HUES64 (cell line): ENCODE measurements around the gene IRX5.

ENCODE experiments used
- H3K27ac ChIP-seq: 2 replicates; pipeline ENCODE4 v1.7.0; 2013; ENCODE audit warnings: low read depth, low read length, inconsistent platforms
- H3K27me3 ChIP-seq: 2 replicates; pipeline ENCODE4 v1.6.1; 2013; ENCODE audit warnings: mild to moderate bottlenecking, low read length; ENCODE audit not compliant: insufficient read depth
- H3K36me3 ChIP-seq: 2 replicates; pipeline ENCODE4 v1.6.1; 2013; ENCODE audit warnings: mild to moderate bottlenecking, low read length; ENCODE audit not compliant: insufficient read depth
- H3K4me1 ChIP-seq: 2 replicates; pipeline ENCODE4 v1.6.1; 2013; ENCODE audit warnings: mild to moderate bottlenecking, low read length, moderate library complexity; ENCODE audit not compliant: insufficient read depth
- H3K4me3 ChIP-seq: 2 replicates; pipeline ENCODE4 v1.5.1; 2013; ENCODE audit warnings: mild to moderate bottlenecking, low read length, moderate library complexity
- H3K9ac ChIP-seq: 2 replicates; pipeline ENCODE4 v1.6.1; 2013; ENCODE audit warnings: mild to moderate bottlenecking, low read depth, low read length
- H3K9me3 ChIP-seq: 2 replicates; pipeline ENCODE4 v1.6.1; 2013; ENCODE audit warnings: low read depth, low read length; ENCODE audit not compliant: insufficient read depth
- WGBS: fragments of 150-250, 120-280 bp; methylation state at CpG from one replicate; pipeline ENCODE4 v1.1.7; 2013; ENCODE audit warnings: missing lambda C conversion rate; 5-methylcytosine and 5-hydroxymethylcytosine counted together

IRX5 gene

GRCh38 chr16:54938212-54939028 lies 7.8 kb downstream of the IRX5 start:
- Histone ChIP-seq H3K9ac (no peak overlapping the region), H3K27ac (no peak overlapping the region), H3K4me1 (peaks cover 21% of the 10 kb centered on the region; the same call in 1 of the 2 replicates), H3K9me3 (no peaks in the 10 kb centered on the region), H3K27me3 (peaks cover 100% of the 10 kb centered on the region), H3K36me3 (no peaks in the 10 kb centered on the region), H3K4me3 (peak overlapping the region; percentile 50)
- 1% methylated on average over 59 of the region's 59 CpGs for WGBS

DNA sequence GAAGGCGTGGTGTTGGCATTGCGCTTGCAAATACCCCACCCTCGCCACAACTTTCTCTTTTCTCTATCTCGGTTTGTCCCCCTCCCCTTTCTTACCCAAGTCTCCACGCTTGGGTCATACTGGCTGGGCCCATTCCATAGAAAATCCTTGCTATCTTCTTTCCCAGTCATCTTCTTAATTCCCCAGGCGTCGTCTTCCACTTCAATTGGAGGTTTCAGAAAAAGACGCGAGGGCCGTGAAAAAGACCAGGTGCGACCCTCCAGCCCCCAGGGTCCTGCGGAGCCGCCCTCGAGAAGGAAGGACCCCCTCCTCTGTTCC lies 8.3 kb downstream of the IRX5 start:
- Histone ChIP-seq H3K36me3 (no peaks in the 10 kb centered on the region), H3K9me3 (no peaks in the 10 kb centered on the region), H3K4me1 (peaks cover 18% of the 10 kb centered on the region; the same call in 1 of the 2 replicates), H3K4me3 (peak overlapping the region; percentile 50), H3K27ac (no peak overlapping the region), H3K27me3 (peaks cover 100% of the 10 kb centered on the region), H3K9ac (no peak overlapping the region)
- WGBS: 5% methylated on average over 14 of the region's 14 CpGs

DNA sequence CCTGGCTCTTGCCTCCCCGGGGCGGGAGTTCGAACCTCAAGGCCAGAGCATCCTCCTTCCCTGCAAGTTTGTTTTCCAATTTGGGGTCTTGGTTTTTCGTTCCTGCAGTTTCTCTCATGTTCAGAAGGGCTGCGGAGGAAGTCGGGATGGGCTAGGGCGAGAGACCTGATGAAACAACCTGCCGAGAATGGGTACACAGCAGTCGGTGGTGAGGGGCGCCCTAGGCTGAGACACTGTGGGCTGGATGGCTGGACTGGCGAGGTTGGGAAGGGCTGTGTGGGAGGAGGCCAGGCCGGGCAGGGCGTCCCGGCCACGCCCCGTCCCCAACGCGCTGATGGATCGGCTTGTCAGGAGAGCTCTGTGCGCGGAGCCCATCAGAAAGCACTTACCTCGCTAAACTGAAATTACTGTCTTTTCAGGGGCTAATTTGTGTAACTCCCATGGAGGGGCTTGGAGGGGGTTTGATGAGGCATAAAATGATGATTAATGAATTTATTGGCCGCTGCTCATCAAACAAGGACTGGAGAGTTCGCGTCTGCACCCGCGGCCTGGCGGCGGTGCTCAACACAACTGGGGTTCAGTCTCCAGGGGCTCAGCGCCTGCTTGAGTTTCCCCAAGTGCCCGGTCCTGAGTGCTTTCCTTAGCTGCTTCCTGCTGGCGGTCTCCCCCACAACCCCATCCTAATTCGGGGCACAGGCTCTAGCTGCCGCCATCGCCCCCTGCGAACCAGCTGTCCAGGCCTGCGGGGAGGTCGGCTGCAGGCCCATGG lies 9.0 kb downstream of the IRX5 start:
- H3K27ac ChIP-seq: no peak overlapping the region
- H3K9me3 ChIP-seq: no peaks in the 10 kb centered on the region
- peak overlapping the region; percentile 25 for H3K4me3 ChIP-seq
- WGBS: 19% methylated on average over 38 of the region's 38 CpGs
- no peak overlapping the region for H3K9ac ChIP-seq
- peaks cover 98% of the 10 kb centered on the region for H3K27me3 ChIP-seq
- no peaks in the 10 kb centered on the region for H3K36me3 ChIP-seq
- H3K4me1 ChIP-seq: peaks cover 14% of the 10 kb centered on the region; the same call in 1 of the 2 replicates

DNA sequence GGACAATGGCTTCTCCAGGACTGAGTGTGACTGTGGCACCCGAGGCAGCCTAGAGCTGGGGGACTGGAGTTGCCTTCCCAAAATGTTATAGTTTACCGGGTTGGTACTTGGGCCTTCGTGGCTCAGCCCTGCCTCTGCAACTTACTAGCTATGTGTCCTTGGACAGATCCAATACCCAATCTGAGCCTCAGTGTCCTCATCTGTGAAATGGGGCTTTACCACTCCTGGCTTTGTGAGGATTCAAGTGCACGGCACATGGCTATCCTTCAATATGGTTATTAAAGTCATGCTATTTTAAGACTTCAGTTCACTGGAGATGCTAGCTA lies 9.6 kb downstream of the IRX5 start:
- Histone ChIP-seq H3K27me3 (peaks cover 93% of the 10 kb centered on the region), H3K27ac (no peak overlapping the region), H3K4me1 (peaks cover 10% of the 10 kb centered on the region; the same call in 1 of the 2 replicates), H3K36me3 (no peaks in the 10 kb centered on the region), H3K4me3 (no peak overlapping the region; the same call in 1 of the 2 replicates), H3K9ac (no peak overlapping the region), H3K9me3 (no peaks in the 10 kb centered on the region)
- WGBS: 65% methylated on average over 4 of the region's 4 CpGs

GRCh38 chr16:54942353-54942943 lies 11.8 kb downstream of the IRX5 start:
- Histone ChIP-seq H3K27me3 (peaks cover 71% of the 10 kb centered on the region), H3K27ac (no peak overlapping the region), H3K4me1 (0 out of 2 replicates have a peak, but pooled peaks cover 4% of the 10 kb centered on the region), H3K36me3 (no peaks in the 10 kb centered on the region), H3K4me3 (no peak overlapping the region), H3K9ac (no peak overlapping the region), H3K9me3 (no peaks in the 10 kb centered on the region)
- 77% methylated on average over 2 of the region's 2 CpGs for WGBS

DNA sequence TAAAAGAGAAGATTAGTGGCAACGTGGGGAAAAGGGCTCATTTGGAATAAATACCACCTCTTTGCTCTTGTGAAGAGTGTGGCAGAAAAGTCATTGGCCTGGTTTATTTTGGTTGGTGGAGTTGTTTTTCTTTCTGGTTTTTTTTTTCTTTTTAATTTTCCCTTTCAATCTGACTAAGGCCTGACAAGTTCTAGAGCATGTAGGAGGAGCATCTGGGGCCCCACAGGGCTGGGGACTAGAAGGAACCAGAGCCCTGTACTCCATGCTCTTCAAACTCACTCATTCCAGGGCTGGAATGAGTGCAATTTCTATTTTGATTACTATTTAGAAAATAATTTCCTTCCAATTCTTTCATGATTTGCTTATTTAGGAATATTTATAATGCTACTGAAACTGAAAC lies 13.3 kb downstream of the IRX5 start:
- no peaks in the 10 kb centered on the region for H3K4me1 ChIP-seq
- H3K4me3 ChIP-seq: no peak overlapping the region
- H3K9me3 ChIP-seq: no peaks in the 10 kb centered on the region
- H3K27me3 ChIP-seq: peaks cover 55% of the 10 kb centered on the region
- WGBS: 81% methylated on average over 1 of the region's 1 CpG
- H3K36me3 ChIP-seq: no peaks in the 10 kb centered on the region
- no peak overlapping the region for H3K9ac ChIP-seq
- no peak overlapping the region for H3K27ac ChIP-seq

DNA sequence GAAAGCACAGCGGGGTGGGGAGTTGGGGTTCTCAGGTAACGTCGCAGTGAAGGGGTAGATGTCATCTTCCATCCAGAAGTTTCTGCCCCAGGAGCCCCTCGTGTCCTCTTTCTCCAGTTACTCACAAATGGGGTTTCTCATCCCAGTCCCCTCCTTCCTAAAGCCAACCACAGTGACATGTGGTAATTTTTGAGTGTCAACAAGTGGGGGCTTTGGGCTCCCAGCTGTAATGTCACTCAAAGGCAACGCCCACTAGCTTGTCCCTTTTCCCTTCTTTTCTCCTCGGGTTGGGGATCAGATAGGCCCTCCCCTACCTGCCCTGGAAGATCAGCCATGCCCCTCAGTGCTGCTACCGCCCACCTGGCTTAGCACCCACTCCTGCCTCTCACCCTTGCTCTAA lies 14.4 kb downstream of the IRX5 start:
- WGBS: 86% methylated on average over 7 of the region's 7 CpGs
- no peak overlapping the region for H3K4me3 ChIP-seq
- H3K36me3 ChIP-seq: no peaks in the 10 kb centered on the region
- H3K4me1 ChIP-seq: no peaks in the 10 kb centered on the region
- no peak overlapping the region for H3K9ac ChIP-seq
- no peaks in the 10 kb centered on the region for H3K9me3 ChIP-seq
- peaks cover 45% of the 10 kb centered on the region for H3K27me3 ChIP-seq
- H3K27ac ChIP-seq: no peak overlapping the region

- H3K4me3 ChIP-seq: no peak overlapping the region
- peaks cover 26% of the 10 kb centered on the region for H3K27me3 ChIP-seq
- no peak overlapping the region for H3K9ac ChIP-seq
- H3K27ac ChIP-seq: no peak overlapping the region
- no peaks in the 10 kb centered on the region for H3K36me3 ChIP-seq
- no peaks in the 10 kb centered on the region for H3K9me3 ChIP-seq
- no peaks in the 10 kb centered on the region for H3K4me1 ChIP-seq
- WGBS: 88% methylated on average over 3 of the region's 3 CpGs
Observed at GRCh38 chr16:54946909-54947308, 16.2 kb downstream of the IRX5 start.

DNA sequence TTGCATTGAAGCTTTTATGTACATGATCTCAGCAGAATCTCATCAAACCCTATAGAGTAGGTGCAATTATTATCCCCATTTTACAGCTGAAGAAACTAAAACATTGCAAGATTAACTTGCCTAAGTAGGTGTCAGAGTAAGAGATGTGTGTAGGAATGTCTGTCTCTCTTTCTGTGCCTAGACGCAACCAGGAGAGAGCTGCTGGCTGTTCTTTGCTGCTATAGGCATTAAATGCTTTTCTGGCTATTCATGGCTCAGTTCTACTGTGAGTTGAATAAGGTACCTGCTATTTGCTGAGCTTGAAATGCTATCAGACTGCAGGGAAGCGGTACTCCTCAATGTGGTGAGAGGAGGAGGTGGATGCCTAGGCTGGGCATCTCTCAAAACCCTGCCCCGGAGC lies 17.0 kb downstream of the IRX5 start:
- Histone ChIP-seq H3K27me3 (peaks cover 24% of the 10 kb centered on the region), H3K4me3 (no peak overlapping the region), H3K9ac (no peak overlapping the region), H3K9me3 (no peaks in the 10 kb centered on the region), H3K27ac (no peak overlapping the region), H3K4me1 (no peaks in the 10 kb centered on the region), H3K36me3 (no peaks in the 10 kb centered on the region)
- WGBS: 97% methylated on average over 3 of the region's 3 CpGs

DNA sequence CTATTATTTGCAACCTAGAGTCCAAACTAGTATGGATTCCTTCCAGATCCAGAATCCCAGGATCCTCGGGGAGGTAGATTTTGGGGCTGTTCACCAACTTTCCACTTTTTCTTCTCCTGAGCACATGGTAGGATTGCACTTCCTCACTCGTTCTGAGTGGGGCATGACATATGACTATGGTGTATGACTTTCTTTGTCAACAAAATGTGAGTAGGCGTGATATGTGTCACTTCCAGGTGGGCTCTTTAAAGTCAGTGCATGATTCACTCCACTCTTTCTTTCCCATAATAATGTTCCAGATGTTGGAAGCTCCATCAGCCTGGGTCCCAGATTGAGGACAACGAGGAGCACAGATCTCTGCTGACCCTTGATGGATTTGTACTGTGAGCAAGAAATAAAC lies 21.5 kb downstream of the IRX5 start:
- H3K27me3 ChIP-seq: peaks cover 7% of the 10 kb centered on the region; the same call in 1 of the 2 replicates
- no peak overlapping the region for H3K9ac ChIP-seq
- no peak overlapping the region for H3K4me3 ChIP-seq
- no peak overlapping the region for H3K27ac ChIP-seq
- 74% methylated on average over 4 of the region's 4 CpGs for WGBS
- H3K4me1 ChIP-seq: no peaks in the 10 kb centered on the region
- H3K36me3 ChIP-seq: no peaks in the 10 kb centered on the region
- no peaks in the 10 kb centered on the region for H3K9me3 ChIP-seq

GRCh38 chr16:54953461-54953860 lies 22.8 kb downstream of the IRX5 start:
- H3K9ac ChIP-seq: no peak overlapping the region
- WGBS: 100% methylated on average over 3 of the region's 3 CpGs
- no peak overlapping the region for H3K4me3 ChIP-seq
- H3K4me1 ChIP-seq: no peaks in the 10 kb centered on the region
- peaks cover 7% of the 10 kb centered on the region; the same call in 1 of the 2 replicates for H3K27me3 ChIP-seq
- no peak overlapping the region for H3K27ac ChIP-seq
- H3K9me3 ChIP-seq: no peaks in the 10 kb centered on the region
- no peaks in the 10 kb centered on the region for H3K36me3 ChIP-seq
